Stomach (tissue), 4 donors: Measurements from ENCODE around the gene GPR61.
A peak's percentile ranks its signal among the peaks of the same experiment; 100 is the strongest.

Source experiments
- CTCF ChIP-seq, 7 experiments: fragments of 450-650 bp in 4 of 7; fragments of 200-600 bp in 3 of 7; sonication (generic) in 3 of 7; IDR thresholded peaks; one replicate each; pipeline ENCODE4 v1.5.1; 2016 to 2019; ENCODE audit warnings: antibody characterized with exemption in 7 of 7, control low read depth in 2 of 7, mild to moderate bottlenecking in 1 of 7
- POLR2A ChIP-seq, 4 donors: fragments of 450-650 bp; IDR thresholded peaks; one replicate each; pipeline ENCODE4 v1.6.1; 2016; ENCODE audit warnings: antibody characterized with exemption in 4 of 4, control low read depth in 2 of 4, mild to moderate bottlenecking in 1 of 4, moderate library complexity in 1 of 4

- TF ChIP-seq CTCF (IDR thresholded peaks at IDR 0.05) = peak in 5 of 7 experiments; percentile 65 to 96 (median 80)
- TF ChIP-seq POLR2A (IDR thresholded peaks at IDR 0.05) = no peak
Observed at GRCh38 chr1:109546311-109547109, 6.8 kb downstream of the GPR61 start.
